HG02678 (cell line): ENCODE data around the gene MCAM.
A peak's percentile ranks its signal among the peaks of the same experiment; 100 is the strongest.

ENCODE experiments used
- ATAC-seq: cut with Tn5 transposase; IDR thresholded peaks from one replicate; pipeline ENCODE4 v1.9.1; 2021; ENCODE audit warnings: mild to moderate bottlenecking, moderate library complexity; ENCODE audit not compliant: unreplicated experiment

Gene MCAM

GRCh38 chr11:119332111-119332765, 15.3 kb upstream of the MCAM start:
- no peak for ATAC-seq

- no peak for ATAC-seq
Observed at GRCh38 chr11:119330237-119330636, 13.3 kb upstream of the MCAM start.

- no peak for ATAC-seq
Observed at GRCh38 chr11:119329320-119329719, 12.4 kb upstream of the MCAM start.

GRCh38 chr11:119324189-119324588, 7.3 kb upstream of the MCAM start:
- ATAC-seq: no peak

GRCh38 chr11:119323532-119324033, 6.7 kb upstream of the MCAM start:
- no peak for ATAC-seq

GRCh38 chr11:119322921-119323531, 6.1 kb upstream of the MCAM start:
- ATAC-seq: no peak

- ATAC-seq: no peak
Observed at GRCh38 chr11:119322360-119322739, 5.4 kb upstream of the MCAM start.

- peak; percentile 48 for ATAC-seq
Observed at GRCh38 chr11:119320776-119321524, 4.0 kb upstream of the MCAM start.

GRCh38 chr11:119320240-119320775, 3.4 kb upstream of the MCAM start:
- ATAC-seq: no peak

- ATAC-seq: no peak
Observed at GRCh38 chr11:119319700-119320239, 2.8 kb upstream of the MCAM start.

GRCh38 chr11:119319136-119319699, 2.3 kb upstream of the MCAM start:
- ATAC-seq: no peak

- ATAC-seq: no peak
Observed at GRCh38 chr11:119318240-119319135, 1.6 kb upstream of the MCAM start.

GRCh38 chr11:119317592-119318239, 786 bp upstream of the MCAM start:
- no peak for ATAC-seq

- no peak for ATAC-seq
Observed at GRCh38 chr11:119316016-119316728, 758 bp downstream of the MCAM start.

- ATAC-seq: peak; percentile 48
Observed at GRCh38 chr11:119315131-119316015, 1.6 kb downstream of the MCAM start.

- ATAC-seq: no peak
Observed at GRCh38 chr11:119314726-119315125, 2.2 kb downstream of the MCAM start.

GRCh38 chr11:119310682-119311052, 6.3 kb downstream of the MCAM start:
- ATAC-seq: no peak
